Body of pancreas (tissue), 4 donors: ENCODE results near the gene ZNF341. TPM values are rescaled to one million over a fixed set of nuclear protein-coding genes. Genes with fewer than 3 reads are reported as not detected.

Experiments
- ATAC-seq: fragments of 150-250 bp; one replicate; pipeline ENCODE4 v1.9.1; 2016
- DNase-seq, 4 donors: peaks; one replicate each; pipeline ENCODE4 v3.0.0-alpha.2; 2019
- H3K27ac ChIP-seq, 4 donors: fragments of 200-600 bp; sonication (generic); 1 replicate in 3 of 4; 2 replicates in 1 of 4; pipeline versions ENCODE4 v1.5.1 to v1.6.1; 2016 to 2019; ENCODE audit warnings: mild to moderate bottlenecking in 1 of 4, mixed read lengths in 1 of 4, moderate library complexity in 1 of 4
- H3K27me3 ChIP-seq, 2 donors: fragments of 200-600 bp; sonication (generic); one replicate each; pipeline ENCODE4 v1.6.0; 2016; ENCODE audit warnings: mild to moderate bottlenecking in 1 of 2
- H3K36me3 ChIP-seq, 2 donors: fragments of 200-600 bp; sonication (generic); replicated peaks in 1 of 2; 2 replicates each; pipeline ENCODE4 v1.5.1; 2016; ENCODE audit warnings: low read depth in 2 of 2; ENCODE audit not compliant: insufficient read depth in 1 of 2
- H3K4me1 ChIP-seq: fragments of 200-600 bp; sonication (generic); one replicate; pipeline ENCODE4 v1.6.0; 2016
- H3K4me3 ChIP-seq, 2 donors: fragments of 200-600 bp; sonication (generic); 1 replicate in 1 of 2; 2 replicates in 1 of 2; pipeline ENCODE4 v1.5.1; 2016 to 2019
- H3K9me3 ChIP-seq, 3 donors: fragments of 200-600 bp; sonication (generic); 1 replicate in 2 of 3; 2 replicates in 1 of 3; pipeline ENCODE4 v1.5.1; 2016
- CTCF ChIP-seq, 7 experiments: fragments of 450-650 bp in 4 of 7; fragments of 200-600 bp in 3 of 7; sonication (generic) in 3 of 7; IDR thresholded peaks; one replicate each; pipeline ENCODE4 v1.5.1; 2016 to 2019; ENCODE audit warnings: antibody characterized with exemption in 7 of 7
- POLR2A ChIP-seq, 3 donors: fragments of 450-650 bp; IDR thresholded peaks; one replicate each; pipeline ENCODE4 v1.6.1; 2016; ENCODE audit warnings: antibody characterized with exemption in 3 of 3, mild to moderate bottlenecking in 2 of 3
- WGBS, 2 donors: methylation state at CpG; one replicate each; pipeline ENCODE4 v1.1.5; 2017; 5-methylcytosine and 5-hydroxymethylcytosine counted together
- intact Hi-C: fragments of 100-400 bp; cut with DNase I; formaldehyde crosslinking; loops from one replicate; pipeline ENCODE4 v1.15.1; 2023
- total RNA-seq, 2 donors: library from RNA; depleted of rRNA; stranded (reverse); fragments of >200 nt; gene quantifications; one replicate each; pipeline ENCODE4 v1.1.0, GENCODE V29; 2016

Gene ZNF341
- total RNA-seq, 2 donors from 2014 or later, result 0.33 to 0.78 TPM

- Histone ChIP-seq H3K4me3 (no peak overlapping the region), H3K4me1 (no peaks in the 10 kb centered on the region), H3K9me3 (no peaks in the 10 kb centered on the region), H3K36me3 (peaks cover 0 to 7% of the 10 kb centered on the region in 2 donors), H3K27ac (no peak overlapping the region), H3K27me3 (no peaks in the 10 kb centered on the region)
- ATAC-seq (no peak), DNase-seq (no peak)
- TF ChIP-seq POLR2A (IDR thresholded peaks at IDR 0.05) (no peak), CTCF (IDR thresholded peaks at IDR 0.05) (no peak)
- intact Hi-C loops, result no loop called here
- WGBS, 2 donors, result 67 to 83% methylated on average over 2 of the region's 2 CpGs
These were observed 22.4 kb upstream of the ZNF341 start for GRCh38 chr20:33709398-33709797.

GRCh38 chr20:33709905-33710541 is 21.8 kb upstream of the ZNF341 start:
- Histone ChIP-seq H3K9me3 (no peaks in the 10 kb centered on the region), H3K27ac (no peak overlapping the region), H3K27me3 (no peaks in the 10 kb centered on the region), H3K36me3 (peaks cover 0 to 7% of the 10 kb centered on the region in 2 donors), H3K4me1 (no peaks in the 10 kb centered on the region), H3K4me3 (no peak overlapping the region)
- no peak for DNase-seq
- no peak for ATAC-seq
- WGBS, 2 donors, result 87% methylated on average over 16 of the region's 16 CpGs
- TF ChIP-seq CTCF (IDR thresholded peaks at IDR 0.05) (no peak), POLR2A (IDR thresholded peaks at IDR 0.05) (no peak)
- intact Hi-C loops, result no loop called here

- intact Hi-C loops, result no loop called here
- no peak overlapping the region for H3K27ac ChIP-seq
- H3K27me3 ChIP-seq, result no peaks in the 10 kb centered on the region
These were observed 20.9 kb upstream of the ZNF341 start for GRCh38 chr20:33710681-33711445.

GRCh38 chr20:33711446-33711738 is 20.4 kb upstream of the ZNF341 start:
- peaks cover 0 to 7% of the 10 kb centered on the region in 2 donors for H3K36me3 ChIP-seq
- H3K27ac ChIP-seq, result no peak overlapping the region
- H3K9me3 ChIP-seq, result no peaks in the 10 kb centered on the region
- no peak overlapping the region for H3K4me3 ChIP-seq
- WGBS, 2 donors, result 0 to 56% methylated on average over 1 of the region's 1 CpG
- H3K27me3 ChIP-seq, result no peaks in the 10 kb centered on the region
- TF ChIP-seq POLR2A (IDR thresholded peaks at IDR 0.05) (no peak), CTCF (IDR thresholded peaks at IDR 0.05) (no peak)
- ATAC-seq (no peak), DNase-seq (no peak)
- intact Hi-C loops, result no loop called here
- H3K4me1 ChIP-seq, result no peaks in the 10 kb centered on the region

More at GRCh38 chr20:33710681-33711445, 20.9 kb upstream of the ZNF341 start:
- WGBS, 2 donors, result 67 to 74% methylated on average over 14 of the region's 14 CpGs
- Histone ChIP-seq H3K4me3 (no peak overlapping the region), H3K4me1 (no peaks in the 10 kb centered on the region), H3K36me3 (peaks cover 0 to 7% of the 10 kb centered on the region in 2 donors), H3K9me3 (no peaks in the 10 kb centered on the region)
- no peak for DNase-seq
- TF ChIP-seq CTCF (IDR thresholded peaks at IDR 0.05), result no peak
- TF ChIP-seq POLR2A (IDR thresholded peaks at IDR 0.05), result no peak
- ATAC-seq, result no peak
